GM06990 (cell line): ENCODE measurements around the gene GRM3.

ENCODE experiments used
- DNase-seq: peaks from one replicate; pipeline ENCODE4 v3.0.0-alpha.2; 2011; ENCODE audit not compliant: insufficient read length; ENCODE audit errors: extremely low read depth
- H3K27me3 ChIP-seq: replicated peaks from 2 replicates; pipeline ENCODE4 v1.6.0; 2011; ENCODE audit warnings: low read length; ENCODE audit not compliant: control insufficient read depth, insufficient read depth
- H3K36me3 ChIP-seq: 2 replicates; pipeline ENCODE4 v1.5.1; 2011; ENCODE audit warnings: low read length; ENCODE audit not compliant: control insufficient read depth, insufficient read depth
- H3K4me3 ChIP-seq: replicated peaks from 2 replicates; pipeline ENCODE4 v1.5.1; 2011; ENCODE audit warnings: low read depth, mild to moderate bottlenecking, control low read depth, low read length
- TF ChIP-seq, protein P1 (sequence below): IDR thresholded peaks from 2 replicates; pipeline ENCODE4 v1.5.1; 2011; ENCODE audit warnings: low read length, control low read depth, mild to moderate bottlenecking, inconsistent platforms; ENCODE audit not compliant: insufficient read depth, poor library complexity, severe bottlenecking

The GRM3 gene

DNA sequence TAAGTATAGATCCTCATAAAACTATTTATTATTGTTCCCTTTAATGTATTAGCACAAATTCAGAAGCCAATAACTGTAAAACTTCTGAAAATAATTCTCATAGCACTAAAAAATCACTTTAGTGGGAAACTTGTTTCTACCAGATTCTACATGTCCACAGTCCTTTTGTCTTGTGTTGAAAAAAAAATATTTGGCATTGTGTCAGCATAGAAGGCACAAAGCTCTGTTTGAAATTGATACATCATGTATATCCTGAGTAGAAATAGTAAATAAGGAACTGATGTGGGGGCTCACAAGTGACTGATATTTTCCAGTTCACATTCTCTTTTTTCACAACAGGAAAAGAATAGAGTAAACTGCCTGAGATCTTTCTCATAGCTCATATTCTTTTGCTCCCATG lies 134.6 kb downstream of the GRM3 start:
- TF ChIP-seq, protein P1, sequence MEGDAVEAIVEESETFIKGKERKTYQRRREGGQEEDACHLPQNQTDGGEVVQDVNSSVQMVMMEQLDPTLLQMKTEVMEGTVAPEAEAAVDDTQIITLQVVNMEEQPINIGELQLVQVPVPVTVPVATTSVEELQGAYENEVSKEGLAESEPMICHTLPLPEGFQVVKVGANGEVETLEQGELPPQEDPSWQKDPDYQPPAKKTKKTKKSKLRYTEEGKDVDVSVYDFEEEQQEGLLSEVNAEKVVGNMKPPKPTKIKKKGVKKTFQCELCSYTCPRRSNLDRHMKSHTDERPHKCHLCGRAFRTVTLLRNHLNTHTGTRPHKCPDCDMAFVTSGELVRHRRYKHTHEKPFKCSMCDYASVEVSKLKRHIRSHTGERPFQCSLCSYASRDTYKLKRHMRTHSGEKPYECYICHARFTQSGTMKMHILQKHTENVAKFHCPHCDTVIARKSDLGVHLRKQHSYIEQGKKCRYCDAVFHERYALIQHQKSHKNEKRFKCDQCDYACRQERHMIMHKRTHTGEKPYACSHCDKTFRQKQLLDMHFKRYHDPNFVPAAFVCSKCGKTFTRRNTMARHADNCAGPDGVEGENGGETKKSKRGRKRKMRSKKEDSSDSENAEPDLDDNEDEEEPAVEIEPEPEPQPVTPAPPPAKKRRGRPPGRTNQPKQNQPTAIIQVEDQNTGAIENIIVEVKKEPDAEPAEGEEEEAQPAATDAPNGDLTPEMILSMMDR, result no peak

DNA sequence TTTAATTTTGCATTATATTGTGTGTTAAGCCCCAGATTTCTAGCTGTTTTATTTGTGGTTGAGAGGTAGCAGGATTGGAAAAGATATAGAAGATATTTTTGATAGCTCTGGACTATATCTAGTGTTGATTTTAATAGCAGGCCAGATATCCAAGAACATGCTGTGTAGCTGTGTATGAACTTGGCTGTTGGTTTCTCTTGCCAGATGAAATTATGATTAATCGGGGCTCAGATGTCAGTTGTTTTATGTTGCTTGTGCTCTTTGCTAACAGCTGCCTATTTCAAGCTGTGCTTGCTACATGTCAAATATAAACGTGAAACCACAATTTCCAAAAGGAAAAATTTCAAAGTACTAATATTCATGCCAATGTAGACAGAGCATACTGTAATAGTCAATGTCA lies 141.1 kb downstream of the GRM3 start:
- no peaks in the 10 kb centered on the region for H3K27me3 ChIP-seq
- TF ChIP-seq, protein P1, result no peak
- DNase-seq, result no peak
- no peaks in the 10 kb centered on the region for H3K36me3 ChIP-seq
- no peak overlapping the region for H3K4me3 ChIP-seq

More for the DNA sequence above, 134.6 kb downstream of the GRM3 start:
- Histone ChIP-seq H3K27me3 (no peaks in the 10 kb centered on the region), H3K36me3 (no peaks in the 10 kb centered on the region), H3K4me3 (no peak overlapping the region)
- no peak for DNase-seq

DNA sequence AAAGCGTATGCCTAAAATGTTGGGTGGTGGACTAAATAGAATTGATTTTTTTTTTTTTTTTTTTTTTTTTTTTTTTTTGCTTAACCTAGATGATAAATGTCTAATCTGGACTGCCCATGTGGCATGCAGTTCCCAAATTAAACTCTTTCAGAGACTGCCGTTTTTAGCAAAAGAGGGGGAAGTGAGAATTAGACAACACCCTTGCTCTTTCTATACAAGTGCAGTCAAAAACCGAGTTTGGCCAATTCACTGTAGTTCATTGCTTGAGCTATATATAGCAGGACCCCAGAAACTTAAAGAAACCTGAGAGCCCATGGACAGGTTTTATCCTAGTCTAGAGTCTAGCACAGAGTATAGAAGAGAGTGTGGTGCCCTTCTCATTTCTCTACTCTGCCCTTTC lies 141.9 kb downstream of the GRM3 start:
- DNase-seq, result peak; percentile 69
- TF ChIP-seq, protein P1, result no peak
- H3K4me3 ChIP-seq, result no peak overlapping the region
- H3K27me3 ChIP-seq, result no peaks in the 10 kb centered on the region
- H3K36me3 ChIP-seq, result no peaks in the 10 kb centered on the region

DNA sequence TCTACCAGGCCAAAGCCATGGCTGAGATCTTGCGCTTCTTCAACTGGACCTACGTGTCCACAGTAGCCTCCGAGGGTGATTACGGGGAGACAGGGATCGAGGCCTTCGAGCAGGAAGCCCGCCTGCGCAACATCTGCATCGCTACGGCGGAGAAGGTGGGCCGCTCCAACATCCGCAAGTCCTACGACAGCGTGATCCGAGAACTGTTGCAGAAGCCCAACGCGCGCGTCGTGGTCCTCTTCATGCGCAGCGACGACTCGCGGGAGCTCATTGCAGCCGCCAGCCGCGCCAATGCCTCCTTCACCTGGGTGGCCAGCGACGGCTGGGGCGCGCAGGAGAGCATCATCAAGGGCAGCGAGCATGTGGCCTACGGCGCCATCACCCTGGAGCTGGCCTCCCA lies 142.7 kb downstream of the GRM3 start:
- TF ChIP-seq, protein P1, result no peak
- H3K27me3 ChIP-seq, result no peaks in the 10 kb centered on the region
- peak; percentile 15 for DNase-seq
- H3K4me3 ChIP-seq, result no peak overlapping the region
- H3K36me3 ChIP-seq, result no peaks in the 10 kb centered on the region

DNA sequence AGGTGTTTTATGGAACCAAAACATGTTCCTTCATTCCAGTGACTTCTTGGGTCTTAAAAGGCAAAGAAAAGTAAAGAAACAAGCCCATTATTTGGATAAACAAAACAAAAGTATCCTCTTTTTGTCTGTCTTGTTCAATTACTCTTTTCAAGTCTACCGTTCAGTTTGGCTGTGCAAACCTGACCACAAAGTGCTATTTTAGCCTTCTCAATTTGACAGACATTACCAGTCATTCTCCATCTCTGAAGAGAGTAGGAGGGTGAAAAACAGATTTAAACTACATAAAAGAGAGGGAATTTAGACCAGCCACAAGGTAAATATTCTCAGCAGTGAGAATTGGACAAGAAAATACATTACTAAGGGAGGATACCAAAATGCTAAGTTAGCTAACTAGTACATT lies 145.2 kb downstream of the GRM3 start:
- TF ChIP-seq, protein P1, result no peak
- Histone ChIP-seq H3K27me3 (no peaks in the 10 kb centered on the region), H3K4me3 (no peak overlapping the region; the same call in 1 of the 2 replicates), H3K36me3 (no peaks in the 10 kb centered on the region)
- peak; percentile 20 for DNase-seq

DNA sequence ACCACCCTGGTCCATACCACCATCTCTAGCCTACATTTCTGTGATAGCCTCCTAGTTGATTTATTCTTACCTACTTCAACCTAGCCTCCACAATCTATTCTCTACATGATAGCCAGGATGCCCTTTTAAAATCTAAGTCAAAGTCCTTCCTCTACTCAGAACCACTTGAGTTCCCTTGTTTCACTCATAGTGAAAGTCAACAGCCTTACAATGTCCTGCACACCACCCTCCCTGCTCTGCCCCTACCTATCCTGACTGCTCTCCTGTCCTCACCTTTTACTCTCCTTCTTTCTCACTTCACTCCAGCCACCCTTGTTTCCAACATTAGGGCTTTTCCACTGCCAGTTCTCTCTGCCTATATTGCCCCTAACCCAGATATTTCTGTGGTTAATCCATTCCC lies 146.7 kb downstream of the GRM3 start:
- DNase-seq, result no peak
- H3K4me3 ChIP-seq, result no peak overlapping the region
- no peaks in the 10 kb centered on the region for H3K27me3 ChIP-seq
- TF ChIP-seq, protein P1, result no peak
- H3K36me3 ChIP-seq, result no peaks in the 10 kb centered on the region
